HG03439 (cell line): Measurements from ENCODE around the gene SFMBT2.
"Not testable (repeated sequence)": the region's sequence is repeated elsewhere in the genome, so short reads cannot be mapped to it uniquely, and the experiment has no call there.

Experiments
- ATAC-seq: cut with Tn5 transposase; IDR thresholded peaks from one replicate; pipeline ENCODE4 v1.9.1; 2021; ENCODE audit warnings: mild to moderate bottlenecking, moderate library complexity; ENCODE audit not compliant: unreplicated experiment

Gene SFMBT2

DNA sequence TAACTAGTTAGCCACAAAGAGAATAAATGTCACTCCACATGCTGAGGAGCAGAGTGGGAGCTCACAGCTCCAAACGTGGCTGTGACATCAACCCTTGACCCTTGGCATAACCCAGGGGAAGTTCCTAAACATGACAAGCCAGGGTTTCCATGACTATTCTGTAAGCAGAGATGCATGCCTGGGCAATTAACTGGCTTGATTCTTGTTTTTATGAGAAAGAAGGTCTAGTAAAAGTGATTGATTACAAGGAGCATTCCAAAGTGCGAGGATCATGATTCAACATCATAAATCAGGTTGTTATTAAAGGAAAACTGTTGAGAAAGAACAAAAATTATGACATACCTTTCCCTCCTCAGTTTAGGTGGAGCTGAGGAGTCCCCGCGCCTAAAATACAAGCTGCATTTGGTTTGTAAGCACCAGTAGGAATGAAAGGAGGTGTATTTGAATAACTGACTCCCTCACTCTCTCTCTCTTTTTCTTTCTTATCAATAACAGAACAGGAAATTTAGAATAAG, 108.4 kb downstream of the SFMBT2 start:
- no peak for ATAC-seq

- no peak for ATAC-seq
Measured at GRCh38 chr10:7301006-7301778, 109.6 kb downstream of the SFMBT2 start.

DNA sequence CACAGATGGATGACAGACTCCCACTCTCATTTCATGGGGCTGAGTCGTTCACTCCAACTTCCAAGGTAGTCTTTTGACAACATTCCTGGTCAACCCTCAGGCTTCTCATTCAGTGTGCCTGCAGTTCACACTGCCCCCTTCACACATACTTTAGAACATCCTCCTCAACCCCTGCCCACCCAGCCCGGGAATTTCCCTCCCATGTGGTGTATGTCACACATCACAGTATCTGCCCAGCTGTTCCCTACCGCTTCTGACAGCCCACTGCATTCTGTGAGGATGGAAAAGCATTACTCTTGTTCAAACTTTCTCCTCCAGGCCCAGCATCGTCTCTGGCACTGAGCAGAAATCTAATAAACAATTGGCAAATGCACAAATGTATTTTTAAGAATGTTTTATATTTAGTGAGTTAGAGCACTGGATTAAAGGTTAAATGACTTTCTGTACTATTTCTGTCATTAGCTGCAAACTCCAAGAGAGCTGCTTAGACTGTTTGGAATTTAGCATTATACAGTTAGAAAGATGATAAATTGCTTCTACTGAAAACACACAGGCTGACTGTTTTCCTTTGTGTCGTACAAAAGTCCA, 110.4 kb downstream of the SFMBT2 start:
- no peak for ATAC-seq

GRCh38 chr10:7299601-7300325, 111.1 kb downstream of the SFMBT2 start:
- ATAC-seq = not testable (repeated sequence)

- no peak for ATAC-seq
Measured at GRCh38 chr10:7298495-7298894, 112.3 kb downstream of the SFMBT2 start.

- no peak for ATAC-seq
Measured at GRCh38 chr10:7297094-7297493, 113.7 kb downstream of the SFMBT2 start.

DNA sequence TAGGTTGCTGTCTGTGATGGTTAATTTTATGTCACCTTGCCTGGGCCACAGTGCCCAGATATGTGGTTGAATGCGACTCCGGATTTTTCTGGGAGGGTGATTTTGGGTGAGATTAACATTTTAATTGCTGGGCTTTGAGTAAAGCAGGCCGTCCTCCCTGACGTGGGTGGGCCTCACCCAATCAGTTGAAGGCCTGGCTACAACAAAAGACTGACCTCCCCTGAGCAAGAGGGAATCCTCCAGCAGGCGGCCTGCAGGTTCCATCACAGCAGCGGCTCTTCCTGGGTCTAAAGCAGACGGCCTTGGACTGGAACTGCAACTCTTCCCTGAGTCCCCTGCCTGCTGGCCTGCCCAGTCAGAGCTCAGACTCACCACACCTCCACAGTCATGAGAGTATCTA, 114.2 kb downstream of the SFMBT2 start:
- no peak for ATAC-seq

- ATAC-seq = no peak
Measured at GRCh38 chr10:7296076-7296475, 114.8 kb downstream of the SFMBT2 start.

DNA sequence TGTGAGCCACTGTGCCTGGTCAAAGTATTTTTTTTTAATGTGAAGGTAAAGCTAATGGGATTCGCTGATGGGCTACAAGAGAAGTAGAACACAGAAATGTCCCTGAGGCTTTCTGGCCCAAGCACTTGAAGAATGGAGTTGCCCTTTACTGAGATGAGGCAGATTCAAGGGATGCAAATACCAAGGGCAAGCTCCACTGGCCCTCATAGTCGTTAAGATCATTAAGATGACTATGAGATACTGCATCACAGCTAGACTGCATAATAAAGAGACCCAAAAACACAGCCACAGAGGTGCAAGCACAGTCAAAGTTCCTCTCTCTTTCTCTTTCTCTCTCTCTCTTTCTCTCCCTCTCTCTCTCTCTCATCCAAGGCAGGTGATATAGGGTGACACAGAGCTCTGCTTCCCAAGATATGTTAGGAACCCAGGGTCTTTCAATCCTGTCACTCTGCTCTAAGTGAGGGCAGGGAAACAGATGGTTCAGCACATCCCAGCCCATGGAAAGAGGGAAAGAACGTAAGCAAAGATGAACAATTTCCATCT, 117.4 kb downstream of the SFMBT2 start:
- ATAC-seq = no peak

- ATAC-seq = no peak
Measured at GRCh38 chr10:7291487-7292270, 119.2 kb downstream of the SFMBT2 start.

- ATAC-seq = no peak
Measured at GRCh38 chr10:7288060-7288690, 122.7 kb downstream of the SFMBT2 start.

DNA sequence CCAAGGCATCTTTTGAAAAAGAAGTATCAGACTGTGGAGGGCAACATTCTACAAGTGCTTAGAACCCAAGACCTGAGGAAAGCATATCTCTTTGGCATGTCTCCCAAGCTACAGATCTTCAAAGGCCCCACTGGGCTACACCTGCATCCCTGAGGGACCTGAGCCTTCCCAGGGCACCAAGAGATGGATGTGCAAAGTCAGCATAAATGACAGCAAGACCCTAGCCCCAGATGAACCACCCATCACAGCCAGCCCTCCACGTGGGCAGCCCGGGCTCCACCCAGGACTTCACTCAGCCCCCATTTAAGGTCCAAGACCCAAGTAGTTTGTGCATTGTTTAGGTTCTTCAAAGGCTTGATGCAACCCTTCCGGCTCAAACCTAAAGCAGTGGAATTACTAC, 123.5 kb downstream of the SFMBT2 start:
- ATAC-seq = no peak

DNA sequence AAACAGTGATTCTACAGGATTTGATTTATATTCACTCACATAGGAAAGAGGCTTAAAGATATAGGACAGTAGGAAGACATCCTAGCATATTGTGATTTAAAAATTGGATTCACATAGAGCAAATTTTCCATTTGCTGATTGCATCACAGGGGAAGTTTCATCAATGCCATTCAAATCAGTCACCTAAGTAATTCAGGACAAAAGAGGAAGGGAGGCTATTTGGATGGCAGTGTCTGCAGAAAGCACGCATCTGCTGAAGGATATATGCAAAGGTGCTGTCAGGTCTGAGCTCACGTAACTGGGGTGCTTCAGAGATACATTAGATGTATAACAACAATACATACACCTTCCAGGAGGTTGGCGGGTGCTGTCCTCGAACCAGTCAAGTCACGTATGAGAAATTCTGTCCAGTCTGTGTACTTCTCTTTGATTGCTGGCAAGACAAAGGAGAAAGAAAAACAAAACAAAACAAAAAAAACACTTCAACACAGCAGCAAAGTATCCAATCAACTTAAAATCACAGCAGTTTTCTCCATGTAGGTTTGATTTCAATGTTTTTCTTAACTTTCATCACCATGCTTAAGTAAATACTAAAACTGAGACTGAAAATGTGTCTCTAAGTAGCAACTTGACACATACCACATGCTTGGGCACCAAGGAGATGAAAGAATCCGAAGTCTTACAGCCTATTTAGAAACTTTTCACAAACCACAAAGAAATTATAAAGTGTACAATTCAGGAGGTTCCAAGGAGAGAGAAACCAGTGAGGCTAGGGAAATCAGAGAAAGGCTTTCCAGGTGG, 125.1 kb downstream of the SFMBT2 start:
- no peak for ATAC-seq

- no peak for ATAC-seq
Measured at GRCh38 chr10:7283246-7283645, 127.6 kb downstream of the SFMBT2 start.

- no peak for ATAC-seq
Measured at GRCh38 chr10:7282457-7282856, 128.4 kb downstream of the SFMBT2 start.

DNA sequence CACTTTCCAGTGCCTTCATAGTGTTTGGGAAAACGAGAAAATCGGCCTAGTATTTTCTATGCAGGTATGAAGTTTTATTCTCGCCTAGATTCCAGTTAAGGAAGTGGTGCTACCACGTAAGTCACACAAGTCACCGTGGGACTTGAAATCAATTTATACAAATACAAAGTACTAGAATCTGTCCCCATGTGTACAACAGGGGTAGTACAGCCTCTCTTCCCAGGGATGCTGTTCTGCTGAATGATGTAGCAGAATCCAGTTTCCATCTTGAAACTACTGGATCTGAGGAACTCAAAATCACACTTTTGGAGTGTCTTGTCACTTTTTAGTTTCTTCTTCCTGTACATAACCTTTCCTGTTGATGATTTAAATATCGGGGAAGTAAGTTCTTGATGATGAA, 129.4 kb downstream of the SFMBT2 start:
- ATAC-seq = no peak

- no peak for ATAC-seq
Measured at GRCh38 chr10:7279303-7279702, 131.5 kb downstream of the SFMBT2 start.

GRCh38 chr10:7277867-7278266, 133.0 kb downstream of the SFMBT2 start:
- ATAC-seq = no peak

DNA sequence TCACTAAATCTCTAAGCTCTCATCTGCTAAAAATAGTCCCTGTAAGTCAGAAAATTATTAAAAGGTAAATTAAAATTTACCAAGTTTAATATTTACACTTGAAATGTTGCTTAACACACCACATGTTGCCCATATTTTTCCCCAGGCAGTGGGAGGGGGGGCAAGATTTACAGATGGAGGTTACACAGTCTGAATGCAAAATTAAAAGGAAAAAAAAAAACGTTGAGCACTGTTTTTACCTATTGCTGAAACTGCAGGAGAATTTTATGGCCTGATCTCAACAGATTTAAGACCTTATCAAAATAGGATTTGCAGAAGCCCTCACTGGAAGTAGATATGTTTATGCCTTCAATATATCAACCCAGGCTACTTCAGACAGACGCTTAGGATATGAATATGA, 133.4 kb downstream of the SFMBT2 start:
- ATAC-seq = no peak
